Stomach (tissue), 4 donors: ENCODE measurements around the gene PIAS1.

ENCODE experiments used
- EP300 ChIP-seq: sonication (generic); formaldehyde crosslinking; IDR thresholded peaks from one replicate; pipeline ENCODE4 v1.6.1; 2017; ENCODE audit warnings: antibody characterized with exemption
- POLR2A ChIP-seq, 4 donors: fragments of 450-650 bp; IDR thresholded peaks; one replicate each; pipeline ENCODE4 v1.6.1; 2016; ENCODE audit warnings: antibody characterized with exemption in 4 of 4, control low read depth in 2 of 4, mild to moderate bottlenecking in 1 of 4, moderate library complexity in 1 of 4
- POLR2AphosphoS5 ChIP-seq, 3 donors: sonication (generic); formaldehyde crosslinking; IDR thresholded peaks; one replicate each; pipeline ENCODE4 v1.6.1; 2016; ENCODE audit warnings: antibody characterized with exemption in 3 of 3
- TF ChIP-seq, protein P1 (sequence below), 7 experiments: fragments of 450-650 bp in 4 of 7; fragments of 200-600 bp in 3 of 7; sonication (generic) in 3 of 7; IDR thresholded peaks; one replicate each; pipeline ENCODE4 v1.5.1; 2016 to 2019; ENCODE audit warnings: antibody characterized with exemption in 7 of 7, control low read depth in 2 of 7, mild to moderate bottlenecking in 1 of 7

- TF ChIP-seq, protein P1, sequence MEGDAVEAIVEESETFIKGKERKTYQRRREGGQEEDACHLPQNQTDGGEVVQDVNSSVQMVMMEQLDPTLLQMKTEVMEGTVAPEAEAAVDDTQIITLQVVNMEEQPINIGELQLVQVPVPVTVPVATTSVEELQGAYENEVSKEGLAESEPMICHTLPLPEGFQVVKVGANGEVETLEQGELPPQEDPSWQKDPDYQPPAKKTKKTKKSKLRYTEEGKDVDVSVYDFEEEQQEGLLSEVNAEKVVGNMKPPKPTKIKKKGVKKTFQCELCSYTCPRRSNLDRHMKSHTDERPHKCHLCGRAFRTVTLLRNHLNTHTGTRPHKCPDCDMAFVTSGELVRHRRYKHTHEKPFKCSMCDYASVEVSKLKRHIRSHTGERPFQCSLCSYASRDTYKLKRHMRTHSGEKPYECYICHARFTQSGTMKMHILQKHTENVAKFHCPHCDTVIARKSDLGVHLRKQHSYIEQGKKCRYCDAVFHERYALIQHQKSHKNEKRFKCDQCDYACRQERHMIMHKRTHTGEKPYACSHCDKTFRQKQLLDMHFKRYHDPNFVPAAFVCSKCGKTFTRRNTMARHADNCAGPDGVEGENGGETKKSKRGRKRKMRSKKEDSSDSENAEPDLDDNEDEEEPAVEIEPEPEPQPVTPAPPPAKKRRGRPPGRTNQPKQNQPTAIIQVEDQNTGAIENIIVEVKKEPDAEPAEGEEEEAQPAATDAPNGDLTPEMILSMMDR (IDR thresholded peaks at IDR 0.05) = no peak
- TF ChIP-seq POLR2A (IDR thresholded peaks at IDR 0.05) (no peak), EP300 (no peak), POLR2AphosphoS5 (IDR thresholded peaks at IDR 0.05) (no peak)
Measured at GRCh38 chr15:68190048-68190447, 135.9 kb downstream of the PIAS1 start.
